SU-DHL-6 (cell line): ENCODE data around the gene CCDC15.

Experiments
- CTCF ChIP-seq: fragments of 200-600 bp; sonication (generic); IDR thresholded peaks from one replicate; pipeline ENCODE4 v1.5.1; 2017; ENCODE audit warnings: antibody characterized with exemption, mild to moderate bottlenecking, low read length, moderate library complexity; ENCODE audit not compliant: insufficient read depth, poor library complexity, severe bottlenecking
- EZH2phosphoT487 ChIP-seq: fragments of 200-600 bp; sonication (generic), shearing (Covaris generic); conservative IDR thresholded peaks from 2 replicates; pipeline ENCODE4 v1.6.1; 2018; ENCODE audit warnings: mild to moderate bottlenecking, antibody characterized with exemption, low read length, moderate library complexity, mixed read lengths

DNA sequence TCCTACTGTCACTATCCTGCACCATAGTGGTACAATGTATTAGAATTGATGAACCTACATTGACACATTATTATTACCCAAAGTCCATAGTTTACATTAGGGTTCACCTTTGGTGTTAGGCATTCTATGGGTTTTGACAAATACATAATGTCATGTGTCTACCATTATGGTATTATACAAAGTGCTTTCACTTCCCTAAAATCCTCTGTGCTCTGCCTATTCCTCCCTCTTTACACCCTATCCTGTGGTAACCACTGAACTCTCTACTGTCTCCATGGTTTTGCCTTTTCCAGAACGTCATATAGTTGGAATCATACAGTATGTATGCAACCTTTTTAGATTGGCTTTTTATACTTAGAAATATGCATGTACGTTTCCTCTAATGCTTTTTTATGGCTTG lies 51.5 kb downstream of the CCDC15 start:
- TF ChIP-seq CTCF, result no peak
- TF ChIP-seq EZH2phosphoT487, result no peak
